Liver (tissue), 9 donors: Measurements from ENCODE around the gene MYO1B. TPM values are rescaled to one million over a fixed set of nuclear protein-coding genes. Genes with fewer than 3 reads are reported as not detected.
A peak's percentile ranks its signal among the peaks of the same experiment; 100 is the strongest.

ENCODE experiments used
- DNase-seq: peaks from one replicate; pipeline ENCODE4 v3.0.0-alpha.2; 2017; ENCODE audit warnings: low spot score
- H3K27ac ChIP-seq, 2 donors: one replicate each; pipeline ENCODE4 v1.7.0; 2013; ENCODE audit warnings: inconsistent platforms in 2 of 2, low read length in 2 of 2, control low read depth in 1 of 2, low read depth in 1 of 2, mild to moderate bottlenecking in 1 of 2
- H3K27me3 ChIP-seq, 4 donors: one replicate each; pipeline versions ENCODE4 v1.6.1 to v1.7.0; 2013; ENCODE audit warnings: low read length in 3 of 4, inconsistent platforms in 1 of 4, mild to moderate bottlenecking in 1 of 4, moderate library complexity in 1 of 4; ENCODE audit not compliant: control insufficient read depth in 4 of 4, insufficient read depth in 4 of 4
- H3K36me3 ChIP-seq, 4 donors: one replicate each; pipeline versions ENCODE4 v1.6.1 to v1.7.0; 2013; ENCODE audit warnings: low read length in 3 of 4, mild to moderate bottlenecking in 3 of 4, low read depth in 1 of 4, moderate library complexity in 1 of 4; ENCODE audit not compliant: control insufficient read depth in 4 of 4, insufficient read depth in 3 of 4
- H3K4me1 ChIP-seq, 4 donors: one replicate each; pipeline versions ENCODE4 v1.6.1 to v1.7.0; 2013; ENCODE audit warnings: low read length in 3 of 4, mild to moderate bottlenecking in 3 of 4, moderate library complexity in 1 of 4; ENCODE audit not compliant: control insufficient read depth in 4 of 4, insufficient read depth in 4 of 4
- H3K4me3 ChIP-seq, 3 donors: one replicate each; pipeline versions ENCODE4 v1.6.1 to v1.7.0; 2013; ENCODE audit warnings: low read length in 3 of 3, control low read depth in 1 of 3, low read depth in 1 of 3, mild to moderate bottlenecking in 1 of 3
- H3K9ac ChIP-seq, 2 donors: one replicate each; pipeline ENCODE4 v1.7.0; 2013; ENCODE audit warnings: low read length in 2 of 2, mild to moderate bottlenecking in 2 of 2, moderate library complexity in 2 of 2, control low read depth in 1 of 2, low read depth in 1 of 2
- H3K9me3 ChIP-seq, 4 donors: one replicate each; pipeline versions ENCODE4 v1.6.1 to v1.7.0; 2013; ENCODE audit warnings: low read length in 3 of 4; ENCODE audit not compliant: control insufficient read depth in 4 of 4
- EGR1 ChIP-seq, 2 donors: IDR thresholded peaks; 2 replicates each; pipeline ENCODE4 v1.6.1; 2016 to 2018; ENCODE audit warnings: antibody characterized with exemption in 2 of 2, low read depth in 2 of 2
- FOXA1 ChIP-seq: IDR thresholded peaks from 2 replicates; pipeline ENCODE4 v1.6.1; 2016; ENCODE audit warnings: antibody characterized with exemption
- FOXA2 ChIP-seq: IDR thresholded peaks from 2 replicates; pipeline ENCODE4 v1.6.1; 2016; ENCODE audit warnings: antibody characterized with exemption
- GABPA ChIP-seq, 2 donors: IDR thresholded peaks in 1 of 2; conservative IDR thresholded peaks in 1 of 2; 2 replicates each; pipeline ENCODE4 v1.6.1; 2016; ENCODE audit warnings: antibody characterized with exemption in 2 of 2, mild to moderate bottlenecking in 1 of 2, moderate library complexity in 1 of 2
- HNF4A ChIP-seq, 2 donors: conservative IDR thresholded peaks; 2 replicates each; pipeline ENCODE4 v1.6.1; 2016; ENCODE audit warnings: antibody characterized with exemption in 2 of 2, mild to moderate bottlenecking in 2 of 2
- HNF4G ChIP-seq: IDR thresholded peaks from 2 replicates; pipeline ENCODE4 v1.6.1; 2016; ENCODE audit warnings: antibody characterized with exemption
- JUND ChIP-seq, 2 donors: IDR thresholded peaks; 2 replicates each; pipeline ENCODE4 v1.6.1; 2016; ENCODE audit warnings: antibody characterized with exemption in 2 of 2
- NR2F2 ChIP-seq: IDR thresholded peaks from 2 replicates; pipeline ENCODE4 v1.6.1; 2016; ENCODE audit warnings: antibody characterized with exemption
- RAD21 ChIP-seq, 2 donors: IDR thresholded peaks; 2 replicates each; pipeline ENCODE4 v1.6.1; 2016; ENCODE audit warnings: antibody characterized with exemption in 2 of 2, mild to moderate bottlenecking in 2 of 2
- RXRA ChIP-seq, 2 donors: IDR thresholded peaks; 2 replicates each; pipeline ENCODE4 v1.6.1; 2017 to 2018; ENCODE audit warnings: antibody characterized with exemption in 2 of 2, mild to moderate bottlenecking in 1 of 2
- SP1 ChIP-seq: IDR thresholded peaks from 2 replicates; pipeline ENCODE4 v1.6.1; 2018; ENCODE audit warnings: antibody characterized with exemption, mild to moderate bottlenecking
- TAF1 ChIP-seq: conservative IDR thresholded peaks from 2 replicates; pipeline ENCODE4 v1.6.1; 2016; ENCODE audit warnings: antibody characterized with exemption, mild to moderate bottlenecking
- YY1 ChIP-seq: IDR thresholded peaks from 2 replicates; pipeline ENCODE4 v1.6.1; 2016; ENCODE audit warnings: antibody characterized with exemption, mild to moderate bottlenecking
- WGBS: extraction: QIAGEN DNeasy Blood & Tissue Kit; methylation state at CpG from one replicate; pipeline ENCODE4 v1.1.7; 2013; 5-methylcytosine and 5-hydroxymethylcytosine counted together
- polyA plus RNA-seq, 2 donors: library from polyadenylated mRNA; stranded (reverse) in 1 of 2; unstranded in 1 of 2; fragments of 200-250 nt in 1 of 2; fragments of >200 nt in 1 of 2; fragmentation: Nextera tagmentation in 1 of 2; extraction: Ambion mirVana in 1 of 2; gene quantifications; one replicate each; pipeline versions ENCODE4 v1.2.1 to v1.2.3, GENCODE V29; 2013 to 2015
- total RNA-seq, 2 donors: library from RNA; depleted of rRNA; stranded (reverse); fragments of >200 nt; gene quantifications; one replicate each; pipeline ENCODE4 v1.2.3, GENCODE V29; 2014
- TF ChIP-seq, protein P1 (sequence below): IDR thresholded peaks from 2 replicates; pipeline ENCODE4 v1.6.1; 2016; ENCODE audit warnings: antibody characterized with exemption
- TF ChIP-seq, protein P2 (sequence below): IDR thresholded peaks from 2 replicates; pipeline ENCODE4 v1.6.1; 2016; ENCODE audit warnings: antibody characterized with exemption, mild to moderate bottlenecking
- TF ChIP-seq, protein P3 (sequence below): IDR thresholded peaks from 2 replicates; pipeline ENCODE4 v1.6.1; 2016; ENCODE audit warnings: antibody characterized with exemption
- TF ChIP-seq, protein P4 (sequence below): fragments of 150-350 bp; IDR thresholded peaks from 2 replicates; pipeline ENCODE4 v1.5.1; 2017; ENCODE audit warnings: improper control_type of control experiment, low read depth, low read length; ENCODE audit not compliant: missing input control
- TF ChIP-seq, protein P5 (sequence below): IDR thresholded peaks from 2 replicates; pipeline ENCODE4 v1.6.1; 2016; ENCODE audit warnings: antibody characterized with exemption
- donor health status: healthy.
- donor health status: healthy.
- donor health status: healthy.
- donor health status: healthy.
- donor health status: healthy.

Gene MYO1B
- total and polyA plus RNA-seq, 4 donors = 66.5 to 434 (median 117) TPM

DNA sequence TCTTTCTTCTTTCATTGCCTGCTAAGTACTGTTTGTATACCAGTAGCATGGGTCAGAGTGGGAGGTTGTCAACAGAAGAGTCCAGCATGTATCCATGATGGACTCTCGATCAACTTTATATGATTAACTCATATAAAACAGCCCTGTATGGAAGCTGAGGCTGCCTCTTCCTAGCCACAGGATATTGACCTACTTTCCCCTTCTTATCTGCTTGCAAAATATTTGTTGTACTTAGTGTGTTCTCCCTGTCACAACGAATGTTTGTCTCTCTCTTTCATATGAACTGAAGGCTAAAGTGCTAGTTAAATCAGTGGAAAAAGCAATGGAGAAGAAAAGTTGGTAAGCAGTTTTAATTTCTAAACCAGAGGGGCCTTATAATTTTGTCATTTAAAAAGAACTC lies 17.8 kb downstream of the MYO1B start:
- Histone ChIP-seq H3K9ac (peak overlapping the region; percentile 71 to 98), H3K27me3 (no peaks in the 10 kb centered on the region), H3K36me3 (no peaks in the 10 kb centered on the region), H3K4me3 (peak overlapping the region; percentile 46 to 94 (median 91)), H3K27ac (peak overlapping the region; percentile 69 to 77), H3K9me3 (no peaks in the 10 kb centered on the region), H3K4me1 (peaks cover 4 to 49% (median 37%) of the 10 kb centered on the region in 4 donors)
- WGBS = 15% methylated on average over 2 of the region's 2 CpGs
- no peak for DNase-seq
- TF ChIP-seq, protein P1, sequence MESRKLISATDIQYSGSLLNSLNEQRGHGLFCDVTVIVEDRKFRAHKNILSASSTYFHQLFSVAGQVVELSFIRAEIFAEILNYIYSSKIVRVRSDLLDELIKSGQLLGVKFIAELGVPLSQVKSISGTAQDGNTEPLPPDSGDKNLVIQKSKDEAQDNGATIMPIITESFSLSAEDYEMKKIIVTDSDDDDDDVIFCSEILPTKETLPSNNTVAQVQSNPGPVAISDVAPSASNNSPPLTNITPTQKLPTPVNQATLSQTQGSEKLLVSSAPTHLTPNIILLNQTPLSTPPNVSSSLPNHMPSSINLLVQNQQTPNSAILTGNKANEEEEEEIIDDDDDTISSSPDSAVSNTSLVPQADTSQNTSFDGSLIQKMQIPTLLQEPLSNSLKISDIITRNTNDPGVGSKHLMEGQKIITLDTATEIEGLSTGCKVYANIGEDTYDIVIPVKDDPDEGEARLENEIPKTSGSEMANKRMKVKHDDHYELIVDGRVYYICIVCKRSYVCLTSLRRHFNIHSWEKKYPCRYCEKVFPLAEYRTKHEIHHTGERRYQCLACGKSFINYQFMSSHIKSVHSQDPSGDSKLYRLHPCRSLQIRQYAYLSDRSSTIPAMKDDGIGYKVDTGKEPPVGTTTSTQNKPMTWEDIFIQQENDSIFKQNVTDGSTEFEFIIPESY = peak; percentile 76
- TF ChIP-seq, protein P2, sequence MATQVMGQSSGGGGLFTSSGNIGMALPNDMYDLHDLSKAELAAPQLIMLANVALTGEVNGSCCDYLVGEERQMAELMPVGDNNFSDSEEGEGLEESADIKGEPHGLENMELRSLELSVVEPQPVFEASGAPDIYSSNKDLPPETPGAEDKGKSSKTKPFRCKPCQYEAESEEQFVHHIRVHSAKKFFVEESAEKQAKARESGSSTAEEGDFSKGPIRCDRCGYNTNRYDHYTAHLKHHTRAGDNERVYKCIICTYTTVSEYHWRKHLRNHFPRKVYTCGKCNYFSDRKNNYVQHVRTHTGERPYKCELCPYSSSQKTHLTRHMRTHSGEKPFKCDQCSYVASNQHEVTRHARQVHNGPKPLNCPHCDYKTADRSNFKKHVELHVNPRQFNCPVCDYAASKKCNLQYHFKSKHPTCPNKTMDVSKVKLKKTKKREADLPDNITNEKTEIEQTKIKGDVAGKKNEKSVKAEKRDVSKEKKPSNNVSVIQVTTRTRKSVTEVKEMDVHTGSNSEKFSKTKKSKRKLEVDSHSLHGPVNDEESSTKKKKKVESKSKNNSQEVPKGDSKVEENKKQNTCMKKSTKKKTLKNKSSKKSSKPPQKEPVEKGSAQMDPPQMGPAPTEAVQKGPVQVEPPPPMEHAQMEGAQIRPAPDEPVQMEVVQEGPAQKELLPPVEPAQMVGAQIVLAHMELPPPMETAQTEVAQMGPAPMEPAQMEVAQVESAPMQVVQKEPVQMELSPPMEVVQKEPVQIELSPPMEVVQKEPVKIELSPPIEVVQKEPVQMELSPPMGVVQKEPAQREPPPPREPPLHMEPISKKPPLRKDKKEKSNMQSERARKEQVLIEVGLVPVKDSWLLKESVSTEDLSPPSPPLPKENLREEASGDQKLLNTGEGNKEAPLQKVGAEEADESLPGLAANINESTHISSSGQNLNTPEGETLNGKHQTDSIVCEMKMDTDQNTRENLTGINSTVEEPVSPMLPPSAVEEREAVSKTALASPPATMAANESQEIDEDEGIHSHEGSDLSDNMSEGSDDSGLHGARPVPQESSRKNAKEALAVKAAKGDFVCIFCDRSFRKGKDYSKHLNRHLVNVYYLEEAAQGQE = peak; percentile 79
- TF ChIP-seq RXRA (IDR thresholded peaks at IDR 0.05) (peak; percentile 78 to 89), HNF4A (conservative IDR thresholded peaks at IDR 0.05) (peak; percentile 63 to 85), FOXA1 (peak; percentile 77), NR2F2 (no peak), EGR1 (IDR thresholded peaks at IDR 0.05; ENCODE audit: low read depth in 2 of 2) (peak in 1 of 2 donors; percentile 80), TAF1 (peak; percentile 100), FOXA2 (peak; percentile 81), JUND (IDR thresholded peaks at IDR 0.05) (peak in 1 of 2 donors; percentile 88), GABPA (IDR thresholded peaks at IDR 0.05 in 1 of 2, conservative IDR thresholded peaks at IDR 0.05 in 1 of 2) (no peak), SP1 (peak; percentile 77), RAD21 (IDR thresholded peaks at IDR 0.05) (peak; percentile 49 to 55), YY1 (peak; percentile 91), HNF4G (peak; percentile 27)
- TF ChIP-seq, protein P3, sequence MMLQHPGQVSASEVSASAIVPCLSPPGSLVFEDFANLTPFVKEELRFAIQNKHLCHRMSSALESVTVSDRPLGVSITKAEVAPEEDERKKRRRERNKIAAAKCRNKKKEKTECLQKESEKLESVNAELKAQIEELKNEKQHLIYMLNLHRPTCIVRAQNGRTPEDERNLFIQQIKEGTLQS = no peak
- TF ChIP-seq, protein P4, sequence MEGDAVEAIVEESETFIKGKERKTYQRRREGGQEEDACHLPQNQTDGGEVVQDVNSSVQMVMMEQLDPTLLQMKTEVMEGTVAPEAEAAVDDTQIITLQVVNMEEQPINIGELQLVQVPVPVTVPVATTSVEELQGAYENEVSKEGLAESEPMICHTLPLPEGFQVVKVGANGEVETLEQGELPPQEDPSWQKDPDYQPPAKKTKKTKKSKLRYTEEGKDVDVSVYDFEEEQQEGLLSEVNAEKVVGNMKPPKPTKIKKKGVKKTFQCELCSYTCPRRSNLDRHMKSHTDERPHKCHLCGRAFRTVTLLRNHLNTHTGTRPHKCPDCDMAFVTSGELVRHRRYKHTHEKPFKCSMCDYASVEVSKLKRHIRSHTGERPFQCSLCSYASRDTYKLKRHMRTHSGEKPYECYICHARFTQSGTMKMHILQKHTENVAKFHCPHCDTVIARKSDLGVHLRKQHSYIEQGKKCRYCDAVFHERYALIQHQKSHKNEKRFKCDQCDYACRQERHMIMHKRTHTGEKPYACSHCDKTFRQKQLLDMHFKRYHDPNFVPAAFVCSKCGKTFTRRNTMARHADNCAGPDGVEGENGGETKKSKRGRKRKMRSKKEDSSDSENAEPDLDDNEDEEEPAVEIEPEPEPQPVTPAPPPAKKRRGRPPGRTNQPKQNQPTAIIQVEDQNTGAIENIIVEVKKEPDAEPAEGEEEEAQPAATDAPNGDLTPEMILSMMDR = no peak
- TF ChIP-seq, protein P5, sequence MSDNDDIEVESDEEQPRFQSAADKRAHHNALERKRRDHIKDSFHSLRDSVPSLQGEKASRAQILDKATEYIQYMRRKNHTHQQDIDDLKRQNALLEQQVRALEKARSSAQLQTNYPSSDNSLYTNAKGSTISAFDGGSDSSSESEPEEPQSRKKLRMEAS = peak; percentile 82
